ENCODE measurements around the gene KRTAP6-2.

KRTAP6-2 gene

DNA sequence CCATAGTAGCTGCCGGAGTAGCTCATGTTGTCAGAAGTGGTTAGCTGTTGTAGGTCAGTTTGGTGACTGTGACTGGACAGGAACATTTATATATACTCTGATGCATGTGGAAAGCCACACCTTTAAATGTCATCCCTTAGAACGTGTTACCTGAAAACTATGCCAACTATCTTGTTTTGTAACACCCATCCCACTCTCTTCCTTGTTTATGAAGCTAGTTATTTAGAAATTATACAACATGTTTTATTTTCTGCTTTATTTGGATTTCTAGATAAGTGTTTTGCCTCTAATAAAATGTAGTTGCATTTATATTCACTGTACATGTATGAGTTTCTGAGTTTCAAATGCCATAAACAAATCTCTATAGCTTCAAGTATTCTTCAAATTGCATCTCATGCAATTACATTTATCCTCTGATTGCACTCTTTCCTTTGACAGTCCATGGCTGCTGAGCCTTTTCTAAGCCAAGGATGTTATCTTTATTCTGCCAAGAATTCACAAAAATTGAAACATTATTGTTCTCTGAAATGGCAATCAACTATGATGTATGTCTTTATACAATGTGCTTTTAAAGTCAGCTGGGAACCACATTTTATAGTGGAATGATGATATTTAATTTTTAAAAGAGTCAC, 37.3 kb downstream of the KRTAP6-2 start, which contains the start of gene KRTAP19-7:
Gene KRTAP19-7, minus strand, starts transcription at position 51 of the 632 bp plus-strand sequence. Its CDS starts 25 bp downstream, at position 26.
- no peak within 1 kb of the TSS for H3K4me3 ChIP-seq (ENCODE audit: low read length)
- H3K36me3 ChIP-seq (ENCODE audit: insufficient read depth, low read length) = no peaks in the 10 kb centered on the region
- H2AFZ ChIP-seq (ENCODE audit: low read depth, low read length) = no peak within 1 kb of the TSS
- H3K27me3 ChIP-seq (ENCODE audit: insufficient read depth, low read length) = no peaks in the 10 kb centered on the region
- H3K9me3 ChIP-seq (ENCODE audit: low read length) = no peaks in the 10 kb centered on the region
- no peaks in the 10 kb centered on the region for H3K4me1 ChIP-seq (ENCODE audit: insufficient read depth, low read length)

DNA sequence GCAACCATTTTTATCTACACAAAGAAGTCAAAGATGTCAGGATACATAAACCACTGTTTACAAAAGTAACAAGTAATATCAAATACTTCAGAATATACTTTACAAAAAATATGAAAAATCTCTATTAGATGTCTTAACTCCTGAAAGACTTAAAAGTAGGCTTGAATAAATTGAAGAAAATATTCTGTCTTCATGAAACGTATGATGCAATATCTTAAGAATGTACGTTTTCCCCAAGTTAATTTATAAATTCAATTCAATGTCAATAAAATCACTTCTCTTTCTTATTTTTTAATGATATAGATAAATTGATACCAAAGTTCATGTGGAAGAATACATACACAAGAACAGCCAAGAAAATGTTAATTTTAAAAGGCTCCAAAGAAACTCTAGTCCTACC, 43.6 kb downstream of the KRTAP6-2 start:
- H3K36me3 ChIP-seq (ENCODE audit: insufficient read depth, low read length) = no peaks in the 10 kb centered on the region
- H3K4me3 ChIP-seq (ENCODE audit: low read length) = no peak overlapping the region
- no peaks in the 10 kb centered on the region for H3K9me3 ChIP-seq (ENCODE audit: low read length)
- no peak overlapping the region for H2AFZ ChIP-seq (ENCODE audit: low read depth, low read length)
- no peaks in the 10 kb centered on the region for H3K27me3 ChIP-seq (ENCODE audit: insufficient read depth, low read length)
- no peaks in the 10 kb centered on the region for H3K4me1 ChIP-seq (ENCODE audit: insufficient read depth, low read length)

DNA sequence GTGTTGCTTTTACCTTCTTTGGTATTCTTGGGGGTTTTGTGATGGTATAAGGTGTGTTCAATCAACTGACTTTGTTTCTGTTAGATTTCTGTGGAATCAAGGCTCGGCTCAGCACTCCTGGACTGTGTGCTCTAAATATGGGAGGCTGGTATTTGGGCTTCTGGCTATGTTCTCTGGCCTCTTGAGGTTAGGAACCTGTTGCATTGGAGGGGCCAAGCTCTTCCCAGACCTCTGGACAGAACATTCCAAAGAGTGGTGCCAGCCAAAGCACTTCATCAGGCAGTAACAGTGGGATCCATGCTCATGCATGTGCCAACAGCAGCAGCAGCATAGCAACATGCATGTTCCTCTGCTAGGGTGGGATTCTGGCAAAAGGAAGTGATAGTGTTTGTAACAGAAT, 45.9 kb downstream of the KRTAP6-2 start:
- Histone ChIP-seq H2AFZ (ENCODE audit: low read depth, low read length) (no peak overlapping the region), H3K9me3 (ENCODE audit: low read length) (no peaks in the 10 kb centered on the region), H3K27me3 (ENCODE audit: insufficient read depth, low read length) (no peaks in the 10 kb centered on the region), H3K36me3 (ENCODE audit: insufficient read depth, low read length) (no peaks in the 10 kb centered on the region), H3K4me3 (ENCODE audit: low read length) (no peak overlapping the region), H3K4me1 (ENCODE audit: insufficient read depth, low read length) (no peaks in the 10 kb centered on the region)
